GM18508 (cell line): Measurements from ENCODE around the gene IPPK.

Source experiments
- ATAC-seq: cut with Tn5 transposase; IDR thresholded peaks from one replicate; pipeline ENCODE4 v1.9.1; 2021; ENCODE audit warnings: moderate number of reproducible peaks; ENCODE audit not compliant: insufficient read depth, unreplicated experiment

Gene IPPK

GRCh38 chr9:92696619-92697018 lies 26.7 kb upstream of the IPPK start:
- no peak for ATAC-seq

GRCh38 chr9:92686954-92687353 lies 17.0 kb upstream of the IPPK start:
- ATAC-seq = no peak

GRCh38 chr9:92685022-92685421 lies 15.1 kb upstream of the IPPK start:
- no peak for ATAC-seq

- no peak for ATAC-seq
Observed at GRCh38 chr9:92682269-92682668, 12.3 kb upstream of the IPPK start.

GRCh38 chr9:92680166-92681119 lies 10.5 kb upstream of the IPPK start:
- no peak for ATAC-seq

GRCh38 chr9:92679413-92680165 lies 9.7 kb upstream of the IPPK start:
- no peak for ATAC-seq

- ATAC-seq = no peak
Observed at GRCh38 chr9:92671323-92671722, 1.4 kb upstream of the IPPK start.

GRCh38 chr9:92669527-92669889 lies 423 bp downstream of the IPPK start:
- no peak for ATAC-seq

- no peak for ATAC-seq
Observed at GRCh38 chr9:92668746-92669526, 995 bp downstream of the IPPK start.

- ATAC-seq = no peak
Observed at GRCh38 chr9:92666912-92667532, 2.9 kb downstream of the IPPK start.

- no peak for ATAC-seq
Observed at GRCh38 chr9:92666236-92666635, 3.7 kb downstream of the IPPK start.

- no peak for ATAC-seq
Observed at GRCh38 chr9:92665836-92666235, 4.1 kb downstream of the IPPK start.

GRCh38 chr9:92664394-92665152 lies 5.4 kb downstream of the IPPK start:
- ATAC-seq = no peak

GRCh38 chr9:92663951-92664350 lies 6.0 kb downstream of the IPPK start:
- ATAC-seq = no peak

GRCh38 chr9:92663126-92663525 lies 6.8 kb downstream of the IPPK start:
- ATAC-seq = no peak

- ATAC-seq = no peak
Observed at GRCh38 chr9:92661743-92662142, 8.2 kb downstream of the IPPK start.

- ATAC-seq = no peak
Observed at GRCh38 chr9:92661127-92661526, 8.8 kb downstream of the IPPK start.

- ATAC-seq = no peak
Observed at GRCh38 chr9:92660266-92660665, 9.7 kb downstream of the IPPK start.

GRCh38 chr9:92659601-92660000 lies 10.3 kb downstream of the IPPK start:
- no peak for ATAC-seq

GRCh38 chr9:92658611-92659010 lies 11.3 kb downstream of the IPPK start:
- no peak for ATAC-seq
